ENCODE data around the gene TRPV5.

The TRPV5 gene

GRCh38 chr7:142933092-142933475, 462 bp downstream of the TRPV5 start:
- H3K27me3 ChIP-seq (replicated peaks; ENCODE audit: control insufficient read depth, insufficient read depth, low read length), result no peaks in the 10 kb centered on the region
- no peak overlapping the region for H3K4me3 ChIP-seq (replicated peaks; ENCODE audit: low read depth, low read length)
- DNase-seq (ENCODE audit: extremely low read depth, insufficient read length), result no peak
- no peaks in the 10 kb centered on the region for H3K36me3 ChIP-seq (ENCODE audit: control insufficient read depth, insufficient read depth, low read length)
- TF ChIP-seq CTCF (IDR thresholded peaks at IDR 0.05; ENCODE audit: insufficient read depth, low read length, poor library complexity, severe bottlenecking), result no peak

GRCh38 chr7:142932386-142933091, 1.0 kb downstream of the TRPV5 start:
- no peak overlapping the region for H3K4me3 ChIP-seq (replicated peaks; ENCODE audit: low read depth, low read length)
- no peaks in the 10 kb centered on the region for H3K36me3 ChIP-seq (ENCODE audit: control insufficient read depth, insufficient read depth, low read length)
- TF ChIP-seq CTCF (IDR thresholded peaks at IDR 0.05; ENCODE audit: insufficient read depth, low read length, poor library complexity, severe bottlenecking), result no peak
- no peak for DNase-seq (ENCODE audit: extremely low read depth, insufficient read length)
- H3K27me3 ChIP-seq (replicated peaks; ENCODE audit: control insufficient read depth, insufficient read depth, low read length), result 0 out of 2 replicates have a peak, but pooled peaks cover 2% of the 10 kb centered on the region

- Histone ChIP-seq H3K36me3 (ENCODE audit: control insufficient read depth, insufficient read depth, low read length) (no peaks in the 10 kb centered on the region), H3K4me3 (replicated peaks; ENCODE audit: low read depth, low read length) (no peak overlapping the region), H3K27me3 (replicated peaks; ENCODE audit: control insufficient read depth, insufficient read depth, low read length) (0 out of 2 replicates have a peak, but pooled peaks cover 2% of the 10 kb centered on the region)
- no peak for DNase-seq (ENCODE audit: extremely low read depth, insufficient read length)
- no peak for TF ChIP-seq CTCF (IDR thresholded peaks at IDR 0.05; ENCODE audit: insufficient read depth, low read length, poor library complexity, severe bottlenecking)
Measured at GRCh38 chr7:142930126-142930730, 3.3 kb downstream of the TRPV5 start.

GRCh38 chr7:142927949-142928348, 5.6 kb downstream of the TRPV5 start:
- DNase-seq (ENCODE audit: extremely low read depth, insufficient read length), result no peak
- no peaks in the 10 kb centered on the region for H3K36me3 ChIP-seq (ENCODE audit: control insufficient read depth, insufficient read depth, low read length)
- H3K27me3 ChIP-seq (replicated peaks; ENCODE audit: control insufficient read depth, insufficient read depth, low read length), result 0 out of 2 replicates have a peak, but pooled peaks cover 2% of the 10 kb centered on the region
- no peak overlapping the region for H3K4me3 ChIP-seq (replicated peaks; ENCODE audit: low read depth, low read length)
- TF ChIP-seq CTCF (IDR thresholded peaks at IDR 0.05; ENCODE audit: insufficient read depth, low read length, poor library complexity, severe bottlenecking), result no peak

- Histone ChIP-seq H3K36me3 (ENCODE audit: control insufficient read depth, insufficient read depth, low read length) (no peaks in the 10 kb centered on the region), H3K4me3 (replicated peaks; ENCODE audit: low read depth, low read length) (no peak overlapping the region), H3K27me3 (replicated peaks; ENCODE audit: control insufficient read depth, insufficient read depth, low read length) (0 out of 2 replicates have a peak, but pooled peaks cover 2% of the 10 kb centered on the region)
- no peak for DNase-seq (ENCODE audit: extremely low read depth, insufficient read length)
- TF ChIP-seq CTCF (IDR thresholded peaks at IDR 0.05; ENCODE audit: insufficient read depth, low read length, poor library complexity, severe bottlenecking), result no peak
Measured at GRCh38 chr7:142927085-142927745, 6.3 kb downstream of the TRPV5 start.

All from GM06990 (cell line).